Parathyroid adenoma (tissue), 2 donors: ENCODE results near the gene MYZAP.

Experiments used
- H2AFZ ChIP-seq: fragments of 300-600 bp; sonication (generic); one replicate; pipeline ENCODE4 v1.7.0; 2017; ENCODE audit warnings: antibody characterized with exemption, mild to moderate bottlenecking
- H3K27ac ChIP-seq: fragments of 300-600 bp; sonication (generic); one replicate; pipeline ENCODE4 v1.7.0; 2017
- H3K27me3 ChIP-seq: fragments of 300-600 bp; sonication (generic); one replicate; pipeline ENCODE4 v1.7.0; 2017; ENCODE audit warnings: low read length; ENCODE audit not compliant: control insufficient read depth, insufficient read depth
- H3K36me3 ChIP-seq: fragments of 300-600 bp; sonication (generic); one replicate; pipeline ENCODE4 v1.7.0; 2017; ENCODE audit warnings: low read length; ENCODE audit not compliant: control insufficient read depth, insufficient read depth
- H3K4me1 ChIP-seq: fragments of 300-600 bp; sonication (generic); one replicate; pipeline ENCODE4 v1.7.0; 2017; ENCODE audit warnings: control low read depth
- H3K4me2 ChIP-seq: fragments of 300-600 bp; sonication (generic); one replicate; pipeline ENCODE4 v1.7.0; 2017; ENCODE audit warnings: low read length
- H3K4me3 ChIP-seq: fragments of 300-600 bp; sonication (generic); one replicate; pipeline ENCODE4 v1.7.0; 2017; ENCODE audit warnings: low read depth, low read length
- H3K79me2 ChIP-seq: fragments of 300-600 bp; sonication (generic); one replicate; pipeline ENCODE4 v1.7.0; 2017; ENCODE audit warnings: control low read depth
- H3K9ac ChIP-seq: fragments of 300-600 bp; sonication (generic); one replicate; pipeline ENCODE4 v1.7.0; 2017; ENCODE audit warnings: mild to moderate bottlenecking
- H3K9me3 ChIP-seq: fragments of 300-600 bp; sonication (generic); one replicate; pipeline ENCODE4 v1.7.0; 2017; ENCODE audit warnings: low read length; ENCODE audit not compliant: control insufficient read depth
- CTCF ChIP-seq: fragments of 300-600 bp; sonication (generic); IDR thresholded peaks from one replicate; pipeline ENCODE4 v1.7.0; 2017; ENCODE audit warnings: antibody characterized with exemption, mild to moderate bottlenecking
- donor health status: primary hyperparathyroidism.

Gene MYZAP

DNA sequence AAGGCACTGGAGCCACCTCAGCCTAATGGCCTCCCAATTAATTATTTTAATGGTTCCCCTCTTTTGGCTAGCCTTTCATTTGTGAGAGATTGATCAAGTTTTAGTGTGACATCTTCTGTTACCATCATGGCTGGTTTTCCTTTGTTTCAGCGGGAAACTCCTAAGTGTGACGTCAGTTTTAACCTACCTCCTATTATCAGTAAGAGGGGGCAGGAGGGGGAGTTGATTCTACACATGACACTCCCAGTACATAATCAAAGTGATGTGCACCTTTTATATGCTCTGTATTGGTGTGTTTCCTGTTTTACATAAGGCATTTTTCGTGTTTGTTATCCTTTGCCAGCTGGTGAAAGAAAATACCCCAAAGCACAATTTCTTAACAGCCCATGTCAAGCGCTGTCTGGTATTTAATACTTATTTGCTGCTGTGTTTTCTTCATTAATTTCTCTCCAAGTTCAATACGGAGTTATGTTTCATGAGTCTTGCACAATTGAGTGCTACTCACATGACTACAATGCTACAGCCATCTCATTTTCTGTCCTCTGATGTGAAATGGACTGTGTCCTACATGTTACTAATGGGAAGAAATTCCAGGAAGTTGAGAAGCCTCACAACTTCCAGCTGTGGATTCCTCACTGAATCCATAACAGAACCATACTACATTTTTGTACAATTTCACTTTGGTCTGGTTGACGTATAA is 62.6 kb downstream of the MYZAP start:
- Histone ChIP-seq H3K9me3 (no peaks in the 10 kb centered on the region), H3K36me3 (no peaks in the 10 kb centered on the region), H3K4me1 (no peaks in the 10 kb centered on the region), H3K4me3 (no peak overlapping the region), H3K9ac (no peak overlapping the region), H3K27me3 (no peaks in the 10 kb centered on the region), H3K4me2 (no peak overlapping the region), H2AFZ (no peak overlapping the region), H3K79me2 (no peaks in the 10 kb centered on the region), H3K27ac (no peak overlapping the region)
- TF ChIP-seq CTCF: no peak

GRCh38 chr15:57655053-57655452 is 63.3 kb downstream of the MYZAP start:
- Histone ChIP-seq H3K36me3 (no peaks in the 10 kb centered on the region), H3K4me3 (no peak overlapping the region), H3K4me2 (no peak overlapping the region), H3K79me2 (no peaks in the 10 kb centered on the region), H3K4me1 (no peaks in the 10 kb centered on the region), H3K9ac (no peak overlapping the region), H2AFZ (no peak overlapping the region), H3K27ac (no peak overlapping the region), H3K27me3 (no peaks in the 10 kb centered on the region), H3K9me3 (no peaks in the 10 kb centered on the region)
- TF ChIP-seq CTCF: no peak

- Histone ChIP-seq H3K4me1 (no peaks in the 10 kb centered on the region), H3K27me3 (no peaks in the 10 kb centered on the region), H3K27ac (no peak overlapping the region), H3K36me3 (no peaks in the 10 kb centered on the region), H3K9me3 (no peaks in the 10 kb centered on the region), H3K4me2 (no peak overlapping the region), H2AFZ (no peak overlapping the region), H3K79me2 (no peaks in the 10 kb centered on the region), H3K4me3 (no peak overlapping the region), H3K9ac (no peak overlapping the region)
- TF ChIP-seq CTCF: no peak
Observed at GRCh38 chr15:57655809-57656208, 64.1 kb downstream of the MYZAP start.

DNA sequence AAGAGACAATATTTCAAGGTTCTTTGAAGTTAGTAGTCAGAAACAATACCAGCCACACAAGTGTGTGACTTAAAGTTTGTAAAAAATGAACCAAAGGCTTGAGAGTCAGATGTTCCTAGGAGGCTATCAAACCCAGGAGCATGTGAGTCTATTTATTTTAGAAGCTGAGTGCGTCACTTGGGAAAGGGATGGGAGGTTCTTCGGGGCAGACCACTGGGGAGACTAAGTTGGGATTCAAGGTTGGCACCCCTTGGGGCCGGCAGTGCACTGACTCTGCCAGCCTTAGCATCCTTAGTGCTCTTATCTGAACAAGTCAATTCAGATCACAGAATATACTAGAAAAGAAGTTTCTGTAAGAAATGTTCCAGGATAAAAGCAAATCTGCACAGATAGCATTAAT is 64.7 kb downstream of the MYZAP start:
- H3K9me3 ChIP-seq: no peaks in the 10 kb centered on the region
- no peaks in the 10 kb centered on the region for H3K4me1 ChIP-seq
- no peak overlapping the region for H3K27ac ChIP-seq
- H3K36me3 ChIP-seq: no peaks in the 10 kb centered on the region
- H3K4me3 ChIP-seq: no peak overlapping the region
- TF ChIP-seq CTCF: no peak
- no peak overlapping the region for H2AFZ ChIP-seq
- no peaks in the 10 kb centered on the region for H3K79me2 ChIP-seq
- no peak overlapping the region for H3K9ac ChIP-seq
- H3K4me2 ChIP-seq: no peak overlapping the region
- no peaks in the 10 kb centered on the region for H3K27me3 ChIP-seq

DNA sequence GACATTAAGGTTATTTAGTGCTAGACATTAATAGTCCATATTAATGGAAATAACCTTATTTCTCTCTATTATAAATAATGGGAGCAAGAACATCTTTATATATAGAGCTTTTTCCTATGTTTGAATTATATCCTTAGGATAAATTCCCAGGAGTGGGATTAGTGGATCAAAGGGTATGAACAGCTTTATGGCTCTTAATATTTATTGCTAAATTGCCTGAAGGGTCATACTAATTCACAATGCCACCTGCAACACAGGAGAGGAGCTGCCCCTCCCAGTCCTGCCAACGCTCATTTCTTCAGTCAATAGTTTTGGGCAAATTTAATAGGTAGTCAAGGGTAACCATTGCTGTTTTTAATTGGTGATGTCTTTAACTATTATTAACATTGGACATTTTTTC is 65.9 kb downstream of the MYZAP start:
- Histone ChIP-seq H3K79me2 (no peaks in the 10 kb centered on the region), H3K27ac (no peak overlapping the region)
- no peak for TF ChIP-seq CTCF

More for the DNA sequence above, 65.9 kb downstream of the MYZAP start:
- Histone ChIP-seq H3K4me1 (no peaks in the 10 kb centered on the region), H3K27me3 (no peaks in the 10 kb centered on the region), H3K9ac (no peak overlapping the region), H3K4me2 (no peak overlapping the region), H3K9me3 (no peaks in the 10 kb centered on the region), H2AFZ (no peak overlapping the region), H3K36me3 (no peaks in the 10 kb centered on the region), H3K4me3 (no peak overlapping the region)
